Fibroblast of the aortic adventitia (primary cell): Measurements from ENCODE around the gene RTCB. TPM values are rescaled to one million over a fixed set of nuclear protein-coding genes. Genes with fewer than 3 reads are reported as not detected.
A peak's percentile ranks its signal among the peaks of the same experiment; 100 is the strongest.
"Not testable (repeated sequence)": the region's sequence is repeated elsewhere in the genome, so short reads cannot be mapped to it uniquely, and the experiment has no call there.

Experiments used
- DNase-seq: peaks from one replicate; pipeline ENCODE4 v3.0.0-alpha.2; 2010; ENCODE audit warnings: low read depth
- H3K4me3 ChIP-seq: 2 replicates; pipeline ENCODE4 v1.5.1; 2011; ENCODE audit warnings: low read depth, mild to moderate bottlenecking, control low read depth, low read length, moderate library complexity
- total RNA-seq: library from RNA; depleted of rRNA; stranded (reverse); fragments of >200 nt; gene quantifications from 2 replicates; pipeline ENCODE4 v1.2.3, GENCODE V29; 2012; ENCODE audit warnings: low replicate concordance
- TF ChIP-seq, protein P1 (sequence below): IDR thresholded peaks from 2 replicates; pipeline ENCODE4 v1.5.1; 2011; ENCODE audit warnings: mild to moderate bottlenecking, low read length, control low read depth, inconsistent platforms; ENCODE audit not compliant: insufficient read depth

Gene RTCB
- total RNA-seq, 1 donor: 74.8 TPM

DNA sequence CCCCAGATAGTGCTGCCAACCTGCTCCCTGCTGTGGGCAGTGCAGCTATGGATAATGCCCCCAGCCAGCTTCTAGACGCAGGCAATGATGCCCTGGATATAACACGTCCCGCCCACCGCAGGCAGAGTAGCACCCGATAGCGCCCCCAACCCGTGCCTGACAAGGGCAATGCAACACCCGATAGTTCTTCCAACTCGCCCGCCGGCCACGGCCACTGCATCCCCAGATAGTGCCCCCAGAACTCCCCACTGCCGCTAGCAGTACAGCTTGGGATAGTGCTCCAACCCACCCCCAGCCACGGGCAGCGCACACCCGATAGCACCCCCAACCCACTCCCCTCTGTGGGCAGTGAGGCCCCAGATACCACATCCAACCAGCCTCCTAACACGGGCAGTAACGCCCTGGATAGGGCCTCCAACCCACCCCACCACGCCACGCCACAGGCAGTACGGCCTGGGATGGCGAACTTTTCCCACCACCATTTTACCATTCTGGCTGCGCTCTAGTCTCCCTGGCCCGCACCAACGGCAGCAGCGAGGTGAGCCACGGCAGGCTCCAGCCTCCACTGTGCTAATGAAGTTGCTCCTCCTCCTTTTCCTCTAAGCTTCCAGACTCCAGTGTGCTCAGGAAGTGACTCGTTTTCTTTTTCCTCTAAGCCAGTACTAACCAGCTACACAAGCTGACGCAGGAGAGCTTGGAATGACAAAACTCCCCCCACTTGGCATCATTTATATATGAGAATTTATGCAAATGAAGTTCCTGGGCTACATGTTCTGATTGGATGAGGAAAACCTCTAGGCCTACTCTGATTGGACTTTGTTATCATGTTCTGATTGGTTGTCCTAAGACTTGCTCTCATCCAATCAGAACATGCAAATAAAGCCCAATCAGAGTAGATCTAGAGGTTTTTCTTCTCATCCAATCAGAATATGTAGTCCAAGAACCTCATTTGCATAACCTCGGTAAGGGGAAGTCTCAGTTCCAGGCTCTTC lies 57.4 kb downstream of the RTCB start:
- H3K4me3 ChIP-seq: no peak overlapping the region
- TF ChIP-seq, protein P1, sequence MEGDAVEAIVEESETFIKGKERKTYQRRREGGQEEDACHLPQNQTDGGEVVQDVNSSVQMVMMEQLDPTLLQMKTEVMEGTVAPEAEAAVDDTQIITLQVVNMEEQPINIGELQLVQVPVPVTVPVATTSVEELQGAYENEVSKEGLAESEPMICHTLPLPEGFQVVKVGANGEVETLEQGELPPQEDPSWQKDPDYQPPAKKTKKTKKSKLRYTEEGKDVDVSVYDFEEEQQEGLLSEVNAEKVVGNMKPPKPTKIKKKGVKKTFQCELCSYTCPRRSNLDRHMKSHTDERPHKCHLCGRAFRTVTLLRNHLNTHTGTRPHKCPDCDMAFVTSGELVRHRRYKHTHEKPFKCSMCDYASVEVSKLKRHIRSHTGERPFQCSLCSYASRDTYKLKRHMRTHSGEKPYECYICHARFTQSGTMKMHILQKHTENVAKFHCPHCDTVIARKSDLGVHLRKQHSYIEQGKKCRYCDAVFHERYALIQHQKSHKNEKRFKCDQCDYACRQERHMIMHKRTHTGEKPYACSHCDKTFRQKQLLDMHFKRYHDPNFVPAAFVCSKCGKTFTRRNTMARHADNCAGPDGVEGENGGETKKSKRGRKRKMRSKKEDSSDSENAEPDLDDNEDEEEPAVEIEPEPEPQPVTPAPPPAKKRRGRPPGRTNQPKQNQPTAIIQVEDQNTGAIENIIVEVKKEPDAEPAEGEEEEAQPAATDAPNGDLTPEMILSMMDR: no peak
- DNase-seq: peak; percentile 37

- H3K4me3 ChIP-seq: no peak overlapping the region
- no peak for DNase-seq
- TF ChIP-seq, protein P1: no peak
These were observed 58.2 kb downstream of the RTCB start for GRCh38 chr22:32353840-32354239.

GRCh38 chr22:32353292-32353691 lies 58.8 kb downstream of the RTCB start:
- TF ChIP-seq, protein P1: no peak
- no peak overlapping the region for H3K4me3 ChIP-seq
- DNase-seq: no peak

- H3K4me3 ChIP-seq: no peak overlapping the region
- TF ChIP-seq, protein P1: no peak
- DNase-seq: no peak
These were observed 59.4 kb downstream of the RTCB start for GRCh38 chr22:32352681-32353080.

- not testable (repeated sequence) for H3K4me3 ChIP-seq, DNase-seq
These were observed 60.2 kb downstream of the RTCB start for GRCh38 chr22:32351875-32352274.

- TF ChIP-seq, protein P1: no peak
- H3K4me3 ChIP-seq: no peak overlapping the region
These were observed 63.9 kb downstream of the RTCB start for GRCh38 chr22:32348031-32348611.

GRCh38 chr22:32343941-32344340 lies 68.1 kb downstream of the RTCB start:
- no peak overlapping the region for H3K4me3 ChIP-seq
- no peak for DNase-seq
- TF ChIP-seq, protein P1: no peak

More at GRCh38 chr22:32348031-32348611, 63.9 kb downstream of the RTCB start:
- no peak for DNase-seq
